GM21447 (cell line): ENCODE results near the gene ANKRD33B.
"Not testable (repeated sequence)": the region's sequence is repeated elsewhere in the genome, so short reads cannot be mapped to it uniquely, and the experiment has no call there.

ENCODE experiments used
- ATAC-seq: cut with Tn5 transposase; IDR thresholded peaks from one replicate; pipeline ENCODE4 v1.9.1; 2021; ENCODE audit not compliant: unreplicated experiment

Gene ANKRD33B

GRCh38 chr5:10633271-10634049, 69.6 kb downstream of the ANKRD33B start:
- ATAC-seq = peak; percentile 10

GRCh38 chr5:10634050-10634449, 70.2 kb downstream of the ANKRD33B start:
- no peak for ATAC-seq

GRCh38 chr5:10634562-10634961, 70.7 kb downstream of the ANKRD33B start:
- ATAC-seq = no peak

GRCh38 chr5:10635257-10635866, 71.5 kb downstream of the ANKRD33B start:
- peak; percentile 57 for ATAC-seq

- no peak for ATAC-seq
Observed at GRCh38 chr5:10635867-10636350, 72.0 kb downstream of the ANKRD33B start.

- ATAC-seq = no peak
Observed at GRCh38 chr5:10636363-10637142, 72.7 kb downstream of the ANKRD33B start.

- ATAC-seq = no peak
Observed at GRCh38 chr5:10637944-10638343, 74.1 kb downstream of the ANKRD33B start.

GRCh38 chr5:10638723-10639122, 74.9 kb downstream of the ANKRD33B start:
- not testable (repeated sequence) for ATAC-seq

- no peak for ATAC-seq
Observed at GRCh38 chr5:10639846-10640368, 76.0 kb downstream of the ANKRD33B start.

- no peak for ATAC-seq
Observed at GRCh38 chr5:10642367-10642766, 78.5 kb downstream of the ANKRD33B start.

GRCh38 chr5:10644192-10644591, 80.3 kb downstream of the ANKRD33B start:
- ATAC-seq = no peak

GRCh38 chr5:10645146-10645545, 81.3 kb downstream of the ANKRD33B start:
- no peak for ATAC-seq

- ATAC-seq = no peak
Observed at GRCh38 chr5:10645671-10646070, 81.8 kb downstream of the ANKRD33B start.

GRCh38 chr5:10647640-10648039, 83.8 kb downstream of the ANKRD33B start:
- no peak for ATAC-seq

GRCh38 chr5:10648806-10649665, 85.2 kb downstream of the ANKRD33B start:
- ATAC-seq = no peak

- no peak for ATAC-seq
Observed at GRCh38 chr5:10649666-10650380, 86.0 kb downstream of the ANKRD33B start.

- ATAC-seq = no peak
Observed at GRCh38 chr5:10652151-10652550, 88.3 kb downstream of the ANKRD33B start.

GRCh38 chr5:10652606-10653005, 88.7 kb downstream of the ANKRD33B start:
- no peak for ATAC-seq

GRCh38 chr5:10653043-10653442, 89.2 kb downstream of the ANKRD33B start:
- ATAC-seq = no peak
